ENCODE results near the gene ATXN7.
A peak's percentile ranks its signal among the peaks of the same experiment; 100 is the strongest.

Gene ATXN7

GRCh38 chr3:64023187-64023860 is 159.7 kb downstream of the ATXN7 start, which contains the start of gene PSMD6:
Gene PSMD6, minus strand, starts transcription at chr3:64023494. Its CDS starts 75 bp downstream, at chr3:64023419.
- DNase-seq (ENCODE audit: low read depth), result peak; percentile 88

- no peak for DNase-seq (ENCODE audit: low read depth)
Measured at GRCh38 chr3:64023861-64024223, 160.2 kb downstream of the ATXN7 start.

GRCh38 chr3:64026346-64026745 is 162.7 kb downstream of the ATXN7 start:
- DNase-seq (ENCODE audit: low read depth), result no peak

GRCh38 chr3:64027658-64028057 is 164.0 kb downstream of the ATXN7 start:
- DNase-seq (ENCODE audit: low read depth), result no peak

GRCh38 chr3:64028754-64029153 is 165.1 kb downstream of the ATXN7 start:
- DNase-seq (ENCODE audit: low read depth), result no peak

- no peak for DNase-seq (ENCODE audit: low read depth)
Measured at GRCh38 chr3:64029287-64029686, 165.6 kb downstream of the ATXN7 start.

- DNase-seq (ENCODE audit: low read depth), result peak; percentile 54
Measured at GRCh38 chr3:64030741-64031140, 167.1 kb downstream of the ATXN7 start.

- DNase-seq (ENCODE audit: low read depth), result no peak
Measured at GRCh38 chr3:64031540-64032508, 168.2 kb downstream of the ATXN7 start.

GRCh38 chr3:64033069-64033468 is 169.4 kb downstream of the ATXN7 start:
- no peak for DNase-seq (ENCODE audit: low read depth)

- no peak for DNase-seq (ENCODE audit: low read depth)
Measured at GRCh38 chr3:64037084-64037483, 173.4 kb downstream of the ATXN7 start.

- DNase-seq (ENCODE audit: low read depth), result no peak
Measured at GRCh38 chr3:64038253-64038767, 174.6 kb downstream of the ATXN7 start.

GRCh38 chr3:64039332-64039731 is 175.7 kb downstream of the ATXN7 start:
- no peak for DNase-seq (ENCODE audit: low read depth)

- DNase-seq (ENCODE audit: low read depth), result no peak
Measured at GRCh38 chr3:64039981-64040733, 176.5 kb downstream of the ATXN7 start.

- DNase-seq (ENCODE audit: low read depth), result no peak
Measured at GRCh38 chr3:64042952-64043351, 179.3 kb downstream of the ATXN7 start.

GRCh38 chr3:64046592-64046991 is 182.9 kb downstream of the ATXN7 start:
- no peak for DNase-seq (ENCODE audit: low read depth)

- no peak for DNase-seq (ENCODE audit: low read depth)
Measured at GRCh38 chr3:64046996-64047594, 183.4 kb downstream of the ATXN7 start.

GRCh38 chr3:64047787-64048186 is 184.1 kb downstream of the ATXN7 start:
- no peak for DNase-seq (ENCODE audit: low read depth)

- no peak for DNase-seq (ENCODE audit: low read depth)
Measured at GRCh38 chr3:64048631-64049061, 185.0 kb downstream of the ATXN7 start.

- DNase-seq (ENCODE audit: low read depth), result no peak
Measured at GRCh38 chr3:64049136-64049535, 185.5 kb downstream of the ATXN7 start.

- no peak for DNase-seq (ENCODE audit: low read depth)
Measured at GRCh38 chr3:64049832-64050231, 186.2 kb downstream of the ATXN7 start.

All from activated T-helper 1 cell treated with Interleukin-2 at 50 U/mL for 16 hours (primary cell).